Effector memory CD4-positive, alpha-beta T cell (primary cell): ENCODE data around the gene IMMT.
"Not testable (repeated sequence)": the region's sequence is repeated elsewhere in the genome, so short reads cannot be mapped to it uniquely, and the experiment has no call there.

Experiments
- DNase-seq, 3 donors: peaks; one replicate each; pipeline ENCODE4 v3.0.0-alpha.2; 2020
- H3K27ac ChIP-seq: 2 replicates; pipeline ENCODE4 v1.7.0; 2013; ENCODE audit warnings: mild to moderate bottlenecking, low read length, moderate library complexity; ENCODE audit not compliant: insufficient read depth, poor library complexity, severe bottlenecking
- H3K27me3 ChIP-seq: replicated peaks from 2 replicates; pipeline ENCODE4 v1.7.0; 2013; ENCODE audit warnings: mild to moderate bottlenecking, low read length; ENCODE audit not compliant: insufficient read depth, control insufficient read depth, poor library complexity, severe bottlenecking
- H3K36me3 ChIP-seq: 2 replicates; pipeline ENCODE4 v1.7.0; 2013; ENCODE audit warnings: mild to moderate bottlenecking, low read length, moderate library complexity; ENCODE audit not compliant: control insufficient read depth, insufficient read depth
- H3K4me1 ChIP-seq: 2 replicates; pipeline ENCODE4 v1.7.0; 2013; ENCODE audit warnings: low read length, mild to moderate bottlenecking; ENCODE audit not compliant: control insufficient read depth, insufficient read depth, poor library complexity, severe bottlenecking
- H3K4me3 ChIP-seq: 2 replicates; pipeline ENCODE4 v1.7.0; 2013; ENCODE audit warnings: low read length, low read depth, mild to moderate bottlenecking; ENCODE audit not compliant: insufficient read depth, poor library complexity, severe bottlenecking
- H3K9me3 ChIP-seq: 2 replicates; pipeline ENCODE4 v1.7.0; 2013; ENCODE audit warnings: mild to moderate bottlenecking, low read length, moderate library complexity; ENCODE audit not compliant: control insufficient read depth

Gene IMMT

DNA sequence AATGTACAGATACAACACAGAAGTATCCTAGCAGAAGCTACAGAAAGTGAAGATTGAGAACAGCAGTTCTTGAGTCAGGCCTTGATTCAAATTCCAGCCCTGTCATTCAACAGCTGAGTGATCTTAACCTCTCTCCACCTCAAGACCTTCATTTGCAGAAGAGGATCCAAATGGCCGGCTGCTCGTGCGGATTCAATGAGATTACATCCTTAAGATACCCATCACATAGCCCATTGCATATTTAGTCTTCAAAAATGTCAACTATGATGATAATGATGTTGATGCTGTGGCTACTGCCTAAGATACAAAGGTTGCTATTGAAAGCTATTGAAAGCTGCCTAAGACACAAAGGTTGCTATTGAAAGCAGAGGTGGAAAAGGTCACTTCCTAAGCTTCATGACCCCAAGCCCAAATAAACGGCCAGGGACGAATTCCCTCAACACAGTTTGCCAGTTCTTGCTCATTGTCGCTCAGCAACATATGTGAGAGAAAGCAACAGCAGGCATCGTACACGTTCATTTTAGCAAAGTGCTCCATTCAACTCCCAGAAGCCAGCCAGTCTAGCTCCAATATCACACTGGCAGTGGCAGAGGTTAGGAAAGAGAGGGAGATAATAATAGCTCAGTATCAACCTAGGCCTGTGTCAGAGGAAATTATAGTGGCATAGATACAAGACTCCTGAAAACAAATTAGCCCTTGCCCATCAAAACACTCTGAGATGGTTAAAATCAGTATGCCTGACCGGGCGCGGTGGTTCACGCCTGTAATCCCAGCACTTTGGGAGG is 40.1 kb upstream of the IMMT start:
- Histone ChIP-seq H3K4me3 (no peak overlapping the region), H3K36me3 (no peaks in the 10 kb centered on the region), H3K27me3 (no peaks in the 10 kb centered on the region), H3K4me1 (no peaks in the 10 kb centered on the region), H3K27ac (no peak overlapping the region), H3K9me3 (no peaks in the 10 kb centered on the region)
- no peak for DNase-seq

DNA sequence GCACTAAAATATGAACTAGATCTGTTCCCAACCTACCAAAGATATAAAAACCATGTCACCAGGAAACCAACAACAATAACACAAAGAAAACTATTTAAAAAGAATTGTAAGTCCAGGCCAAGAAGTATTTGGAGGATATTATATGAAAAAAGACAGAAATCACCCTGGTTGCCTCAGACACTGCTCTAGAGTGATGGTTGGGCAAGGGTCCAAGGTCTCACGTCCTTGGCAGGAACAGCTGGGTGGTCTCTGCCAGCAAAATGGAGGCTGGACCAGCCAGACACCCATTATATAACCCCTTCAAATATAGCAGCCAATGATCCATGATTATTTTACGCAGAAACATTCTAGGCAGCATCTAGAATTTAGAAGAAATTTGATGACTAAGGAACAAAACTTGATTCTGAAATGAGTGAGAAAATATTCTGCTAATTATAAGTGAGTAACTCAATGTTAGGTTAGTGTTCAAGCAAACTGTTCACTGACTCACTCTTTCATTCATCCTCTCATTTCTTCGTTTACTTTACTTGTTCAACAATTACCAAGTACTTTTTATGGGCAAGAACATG is 39.4 kb upstream of the IMMT start:
- H3K36me3 ChIP-seq = no peaks in the 10 kb centered on the region
- H3K9me3 ChIP-seq = no peaks in the 10 kb centered on the region
- H3K27ac ChIP-seq = no peak overlapping the region
- no peak overlapping the region for H3K4me3 ChIP-seq
- no peaks in the 10 kb centered on the region for H3K4me1 ChIP-seq
- no peaks in the 10 kb centered on the region for H3K27me3 ChIP-seq
- DNase-seq = no peak

GRCh38 chr2:86233436-86233835 is 38.2 kb upstream of the IMMT start:
- Histone ChIP-seq H3K27me3 (no peaks in the 10 kb centered on the region), H3K27ac (no peak overlapping the region), H3K9me3 (no peaks in the 10 kb centered on the region), H3K4me1 (no peaks in the 10 kb centered on the region), H3K36me3 (no peaks in the 10 kb centered on the region), H3K4me3 (no peak overlapping the region)
- DNase-seq = no peak

- DNase-seq = no peak
- no peaks in the 10 kb centered on the region for H3K27me3 ChIP-seq
- no peak overlapping the region for H3K27ac ChIP-seq
- H3K9me3 ChIP-seq = no peaks in the 10 kb centered on the region
- no peaks in the 10 kb centered on the region for H3K4me1 ChIP-seq
- no peaks in the 10 kb centered on the region for H3K36me3 ChIP-seq
- no peak overlapping the region for H3K4me3 ChIP-seq
These were observed 37.6 kb upstream of the IMMT start for GRCh38 chr2:86232910-86233309.

DNA sequence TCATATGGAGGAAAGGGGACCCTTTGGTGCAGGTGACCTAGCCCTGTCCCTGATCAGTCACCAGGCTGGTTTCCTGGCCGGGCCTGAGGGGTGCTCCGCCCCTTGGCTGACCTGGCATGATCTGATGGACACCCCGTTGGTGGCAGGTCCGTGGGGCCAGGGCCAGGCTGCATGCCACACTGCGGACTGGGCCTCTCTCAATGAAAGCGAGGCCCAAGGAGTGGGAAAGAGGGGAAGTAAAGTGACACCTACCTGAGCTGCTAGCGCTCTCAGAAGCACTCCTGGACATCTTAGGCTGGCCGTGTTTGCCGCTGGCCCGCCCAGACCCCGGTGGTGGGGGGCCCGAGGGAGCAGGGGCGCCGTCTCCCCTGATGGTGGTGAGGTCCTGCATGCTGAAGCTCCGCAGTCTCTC is 37.1 kb upstream of the IMMT start:
- no peaks in the 10 kb centered on the region for H3K27me3 ChIP-seq

GRCh38 chr2:86231680-86232372 is 36.6 kb upstream of the IMMT start:
- Histone ChIP-seq H3K27ac (no peak overlapping the region), H3K36me3 (no peaks in the 10 kb centered on the region), H3K27me3 (no peaks in the 10 kb centered on the region), H3K4me1 (no peaks in the 10 kb centered on the region), H3K4me3 (no peak overlapping the region), H3K9me3 (no peaks in the 10 kb centered on the region)
- DNase-seq = no peak

More for the DNA sequence above, 37.1 kb upstream of the IMMT start:
- Histone ChIP-seq H3K36me3 (no peaks in the 10 kb centered on the region), H3K9me3 (no peaks in the 10 kb centered on the region), H3K4me1 (no peaks in the 10 kb centered on the region), H3K4me3 (no peak overlapping the region), H3K27ac (no peak overlapping the region)
- DNase-seq = no peak

- no peaks in the 10 kb centered on the region for H3K36me3 ChIP-seq
These were observed 35.7 kb upstream of the IMMT start for GRCh38 chr2:86230961-86231360.

GRCh38 chr2:86229221-86229620 is 34.0 kb upstream of the IMMT start:
- Histone ChIP-seq H3K9me3 (no peaks in the 10 kb centered on the region), H3K4me1 (peaks cover 4% of the 10 kb centered on the region), H3K36me3 (no peaks in the 10 kb centered on the region), H3K27ac (no peak overlapping the region), H3K27me3 (no peaks in the 10 kb centered on the region), H3K4me3 (no peak overlapping the region)
- DNase-seq = no peak

More at GRCh38 chr2:86230961-86231360, 35.7 kb upstream of the IMMT start:
- no peak for DNase-seq
- Histone ChIP-seq H3K27ac (no peak overlapping the region), H3K27me3 (no peaks in the 10 kb centered on the region), H3K9me3 (no peaks in the 10 kb centered on the region), H3K4me3 (no peak overlapping the region), H3K4me1 (no peaks in the 10 kb centered on the region)

DNA sequence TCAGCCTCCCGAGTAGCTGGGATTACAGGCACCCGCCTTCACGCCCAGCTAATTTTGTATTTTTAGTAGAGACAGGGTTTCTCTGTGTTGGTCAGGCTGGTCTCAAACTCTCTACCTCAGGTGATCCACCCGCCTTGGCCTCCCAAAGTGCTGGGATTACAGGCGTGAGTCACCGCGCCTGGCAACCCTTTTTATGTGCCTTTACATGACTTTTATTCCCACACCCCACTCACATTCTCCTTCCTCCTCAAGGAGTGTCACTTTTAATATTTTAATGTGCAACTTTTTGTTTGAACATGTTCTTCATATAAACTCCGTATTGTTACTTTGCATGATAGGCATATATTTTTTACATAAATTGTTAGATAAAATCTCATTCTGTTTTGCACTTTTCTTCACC is 33.3 kb upstream of the IMMT start:
- not testable (repeated sequence) for H3K36me3 ChIP-seq, DNase-seq, H3K27me3 ChIP-seq, H3K9me3 ChIP-seq, H3K4me3 ChIP-seq, H3K27ac ChIP-seq, H3K4me1 ChIP-seq

GRCh38 chr2:86227685-86228084 is 32.4 kb upstream of the IMMT start:
- Histone ChIP-seq H3K27ac (no peak overlapping the region), H3K4me1 (peaks cover 4% of the 10 kb centered on the region), H3K4me3 (no peak overlapping the region), H3K36me3 (no peaks in the 10 kb centered on the region), H3K9me3 (no peaks in the 10 kb centered on the region), H3K27me3 (no peaks in the 10 kb centered on the region)
- DNase-seq = no peak
